ENCODE data around the gene CENPH.
"Not testable (repeated sequence)": the region's sequence is repeated elsewhere in the genome, so short reads cannot be mapped to it uniquely, and the experiment has no call there.

CENPH gene

GRCh38 chr5:69209602-69210001 is 20.2 kb downstream of the CENPH start:
- H3K36me3 ChIP-seq (ENCODE audit: control insufficient read depth, insufficient read depth, low read length) = peaks cover 66% of the 10 kb centered on the region
- no peaks in the 10 kb centered on the region for H3K4me1 ChIP-seq (ENCODE audit: control insufficient read depth, insufficient read depth, low read length)
- no peak overlapping the region for H3K4me3 ChIP-seq (ENCODE audit: low read depth, low read length)
- H3K27me3 ChIP-seq (ENCODE audit: control insufficient read depth, insufficient read depth, low read length) = no peaks in the 10 kb centered on the region
- H3K9ac ChIP-seq (ENCODE audit: low read length) = no peak overlapping the region
- no peak overlapping the region for H3K27ac ChIP-seq (ENCODE audit: low read depth, low read length)
- no peaks in the 10 kb centered on the region for H3K9me3 ChIP-seq (ENCODE audit: control insufficient read depth, insufficient read depth, low read depth, low read length)

- no peaks in the 10 kb centered on the region for H3K9me3 ChIP-seq (ENCODE audit: control insufficient read depth, insufficient read depth, low read depth, low read length)
- no peaks in the 10 kb centered on the region for H3K4me1 ChIP-seq (ENCODE audit: control insufficient read depth, insufficient read depth, low read length)
- no peak overlapping the region for H3K9ac ChIP-seq (ENCODE audit: low read length)
- H3K36me3 ChIP-seq (ENCODE audit: control insufficient read depth, insufficient read depth, low read length) = peaks cover 63% of the 10 kb centered on the region
- no peaks in the 10 kb centered on the region for H3K27me3 ChIP-seq (ENCODE audit: control insufficient read depth, insufficient read depth, low read length)
- H3K4me3 ChIP-seq (ENCODE audit: low read depth, low read length) = no peak overlapping the region
- H3K27ac ChIP-seq (ENCODE audit: low read depth, low read length) = no peak overlapping the region
Measured at GRCh38 chr5:69211200-69211599, 21.8 kb downstream of the CENPH start.

- Histone ChIP-seq H3K4me1 (ENCODE audit: control insufficient read depth, insufficient read depth, low read length) (no peaks in the 10 kb centered on the region), H3K9me3 (ENCODE audit: control insufficient read depth, insufficient read depth, low read depth, low read length) (no peaks in the 10 kb centered on the region), H3K4me3 (ENCODE audit: low read depth, low read length) (no peak overlapping the region), H3K27ac (ENCODE audit: low read depth, low read length) (no peak overlapping the region), H3K27me3 (ENCODE audit: control insufficient read depth, insufficient read depth, low read length) (no peaks in the 10 kb centered on the region), H3K9ac (ENCODE audit: low read length) (no peak overlapping the region), H3K36me3 (ENCODE audit: control insufficient read depth, insufficient read depth, low read length) (peaks cover 56% of the 10 kb centered on the region)
Measured at GRCh38 chr5:69212022-69212421, 22.6 kb downstream of the CENPH start.

GRCh38 chr5:69213513-69214215 is 24.3 kb downstream of the CENPH start:
- no peaks in the 10 kb centered on the region for H3K4me1 ChIP-seq (ENCODE audit: control insufficient read depth, insufficient read depth, low read length)
- no peak overlapping the region for H3K4me3 ChIP-seq (ENCODE audit: low read depth, low read length)
- H3K27ac ChIP-seq (ENCODE audit: low read depth, low read length) = no peak overlapping the region
- no peaks in the 10 kb centered on the region for H3K9me3 ChIP-seq (ENCODE audit: control insufficient read depth, insufficient read depth, low read depth, low read length)
- H3K36me3 ChIP-seq (ENCODE audit: control insufficient read depth, insufficient read depth, low read length) = peaks cover 46% of the 10 kb centered on the region
- no peak overlapping the region for H3K9ac ChIP-seq (ENCODE audit: low read length)
- no peaks in the 10 kb centered on the region for H3K27me3 ChIP-seq (ENCODE audit: control insufficient read depth, insufficient read depth, low read length)

DNA sequence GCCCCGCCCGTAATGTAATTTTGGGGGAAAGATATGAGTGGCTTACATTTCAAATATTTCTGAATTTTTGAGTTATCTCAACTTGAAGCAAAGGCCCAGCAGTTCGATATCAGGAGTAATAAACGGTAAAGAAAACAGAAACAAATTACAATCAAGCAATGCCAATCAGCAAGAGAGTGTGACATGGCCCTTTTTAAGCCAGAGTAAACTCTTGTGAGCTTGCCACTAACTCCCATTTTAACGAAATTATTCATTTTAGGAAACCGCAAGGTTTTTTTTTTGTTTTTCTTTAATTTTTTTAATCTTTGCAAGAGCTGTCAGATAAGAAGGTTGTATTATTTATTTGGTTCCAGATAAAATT is 27.7 kb downstream of the CENPH start:
- Histone ChIP-seq H3K27ac (ENCODE audit: low read depth, low read length) (no peak overlapping the region), H3K36me3 (ENCODE audit: control insufficient read depth, insufficient read depth, low read length) (peaks cover 18% of the 10 kb centered on the region), H3K27me3 (ENCODE audit: control insufficient read depth, insufficient read depth, low read length) (no peaks in the 10 kb centered on the region), H3K4me3 (ENCODE audit: low read depth, low read length) (peak overlapping the region; percentile 92), H3K9ac (ENCODE audit: low read length) (no peak overlapping the region), H3K9me3 (ENCODE audit: control insufficient read depth, insufficient read depth, low read depth, low read length) (peaks cover 5% of the 10 kb centered on the region; the same call in 1 of the 2 replicates), H3K4me1 (ENCODE audit: control insufficient read depth, insufficient read depth, low read length) (no peaks in the 10 kb centered on the region)

- no peaks in the 10 kb centered on the region for H3K27me3 ChIP-seq (ENCODE audit: control insufficient read depth, insufficient read depth, low read length)
- peaks cover 5% of the 10 kb centered on the region; the same call in 1 of the 2 replicates for H3K9me3 ChIP-seq (ENCODE audit: control insufficient read depth, insufficient read depth, low read depth, low read length)
- no peaks in the 10 kb centered on the region for H3K4me1 ChIP-seq (ENCODE audit: control insufficient read depth, insufficient read depth, low read length)
- H3K9ac ChIP-seq (ENCODE audit: low read length) = peak overlapping the region; percentile 92
- peak overlapping the region; percentile 92 for H3K4me3 ChIP-seq (ENCODE audit: low read depth, low read length)
- H3K27ac ChIP-seq (ENCODE audit: low read depth, low read length) = peak overlapping the region; percentile 68
- peaks cover 16% of the 10 kb centered on the region for H3K36me3 ChIP-seq (ENCODE audit: control insufficient read depth, insufficient read depth, low read length)
Measured at GRCh38 chr5:69217548-69218526, 28.5 kb downstream of the CENPH start.

GRCh38 chr5:69219939-69220338 is 30.6 kb downstream of the CENPH start:
- no peak overlapping the region for H3K27ac ChIP-seq (ENCODE audit: low read depth, low read length)
- peaks cover 5% of the 10 kb centered on the region; the same call in 1 of the 2 replicates for H3K9me3 ChIP-seq (ENCODE audit: control insufficient read depth, insufficient read depth, low read depth, low read length)
- H3K4me1 ChIP-seq (ENCODE audit: control insufficient read depth, insufficient read depth, low read length) = no peaks in the 10 kb centered on the region
- no peak overlapping the region for H3K4me3 ChIP-seq (ENCODE audit: low read depth, low read length)
- peaks cover 10% of the 10 kb centered on the region; the same call in 1 of the 2 replicates for H3K36me3 ChIP-seq (ENCODE audit: control insufficient read depth, insufficient read depth, low read length)
- H3K9ac ChIP-seq (ENCODE audit: low read length) = no peak overlapping the region
- H3K27me3 ChIP-seq (ENCODE audit: control insufficient read depth, insufficient read depth, low read length) = no peaks in the 10 kb centered on the region

DNA sequence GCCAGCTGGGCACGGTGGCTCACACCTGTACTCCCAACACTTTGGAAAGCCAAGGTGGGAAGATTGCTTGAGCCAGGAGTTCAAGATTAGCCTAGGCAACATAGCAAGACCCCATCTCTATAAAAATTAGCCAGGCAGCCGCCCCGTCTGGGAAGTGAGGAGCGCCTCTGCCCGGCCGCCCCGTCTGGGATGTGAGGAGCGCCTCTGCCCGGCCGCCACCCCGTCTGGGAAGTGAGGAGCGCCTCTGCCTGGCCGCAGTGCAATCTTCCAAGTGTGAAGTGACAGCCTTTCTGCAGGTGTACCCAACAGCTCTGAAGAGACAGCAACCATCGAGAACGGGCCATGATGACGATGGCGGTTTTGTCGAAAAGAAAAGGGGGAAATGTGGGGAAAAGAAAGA is 31.0 kb downstream of the CENPH start:
- not testable (repeated sequence) for H3K9ac ChIP-seq (ENCODE audit: low read length); H3K36me3 ChIP-seq (ENCODE audit: control insufficient read depth, insufficient read depth, low read length); H3K4me3 ChIP-seq (ENCODE audit: low read depth, low read length); H3K27me3 ChIP-seq (ENCODE audit: control insufficient read depth, insufficient read depth, low read length); H3K9me3 ChIP-seq (ENCODE audit: control insufficient read depth, insufficient read depth, low read depth, low read length); H3K27ac ChIP-seq (ENCODE audit: low read depth, low read length); H3K4me1 ChIP-seq (ENCODE audit: control insufficient read depth, insufficient read depth, low read length)

DNA sequence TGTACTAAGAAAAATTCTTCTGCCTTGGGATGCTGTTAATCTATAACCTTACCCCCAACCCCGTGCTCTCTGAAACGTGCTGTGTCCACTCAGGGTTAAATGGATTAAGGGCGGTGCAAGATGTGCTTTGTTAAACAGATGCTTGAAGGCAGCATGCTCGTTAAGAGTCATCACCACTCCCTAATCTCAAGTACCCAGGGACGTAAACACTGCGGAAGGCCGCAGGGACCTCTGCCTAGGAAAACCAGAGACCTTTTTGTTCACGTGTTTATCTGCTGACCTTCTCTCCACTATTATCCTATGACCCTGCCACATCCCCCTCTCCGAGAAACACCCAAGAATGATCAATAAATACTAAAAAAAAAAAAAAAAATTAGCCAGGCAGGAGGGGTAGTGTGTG is 31.4 kb downstream of the CENPH start:
- H3K36me3 ChIP-seq (ENCODE audit: control insufficient read depth, insufficient read depth, low read length); H3K27ac ChIP-seq (ENCODE audit: low read depth, low read length); H3K9ac ChIP-seq (ENCODE audit: low read length); H3K9me3 ChIP-seq (ENCODE audit: control insufficient read depth, insufficient read depth, low read depth, low read length); H3K27me3 ChIP-seq (ENCODE audit: control insufficient read depth, insufficient read depth, low read length); H3K4me1 ChIP-seq (ENCODE audit: control insufficient read depth, insufficient read depth, low read length); H3K4me3 ChIP-seq (ENCODE audit: low read depth, low read length): not testable (repeated sequence)

DNA sequence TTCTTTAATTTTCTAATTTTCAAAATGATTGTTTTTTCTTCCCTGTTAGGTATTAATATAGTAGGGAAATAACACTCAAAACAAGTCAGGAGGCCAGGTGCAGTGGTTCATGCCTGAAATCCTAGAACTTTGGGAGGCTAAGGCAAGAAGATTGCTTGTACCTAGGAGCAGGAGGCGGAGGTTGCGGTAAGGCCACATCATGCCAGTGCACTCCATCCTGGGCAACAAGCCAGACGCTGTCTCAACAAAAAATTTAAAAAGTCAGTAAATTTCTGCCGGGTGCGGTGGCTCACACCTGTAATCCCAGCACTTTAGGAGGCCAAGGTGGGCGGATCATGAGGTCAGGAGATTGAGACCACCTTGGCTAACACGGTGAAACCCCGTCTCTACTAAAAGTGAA is 35.1 kb downstream of the CENPH start:
- H3K4me1 ChIP-seq (ENCODE audit: control insufficient read depth, insufficient read depth, low read length) = no peaks in the 10 kb centered on the region

DNA sequence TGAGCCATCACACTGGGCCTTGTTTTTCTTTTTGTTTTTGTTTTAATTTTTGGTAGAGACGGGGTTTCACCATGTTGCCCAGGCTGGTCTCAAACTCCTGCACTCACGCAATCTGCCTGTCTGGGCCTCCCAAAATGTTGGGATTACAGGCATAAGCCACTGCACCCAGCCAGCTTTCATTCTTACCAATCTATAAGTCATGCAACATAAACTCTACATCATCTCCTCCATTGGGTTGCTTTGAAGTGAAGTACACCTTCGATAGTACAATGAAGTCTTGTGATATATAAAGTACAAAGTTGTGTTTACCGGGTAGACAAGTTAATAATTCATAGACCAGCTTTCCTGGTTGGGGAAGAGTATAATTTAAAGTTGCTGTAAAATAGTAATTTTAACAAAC is 36.5 kb downstream of the CENPH start:
- Histone ChIP-seq H3K27ac (ENCODE audit: low read depth, low read length) (no peak overlapping the region), H3K27me3 (ENCODE audit: control insufficient read depth, insufficient read depth, low read length) (no peaks in the 10 kb centered on the region), H3K9me3 (ENCODE audit: control insufficient read depth, insufficient read depth, low read depth, low read length) (no peaks in the 10 kb centered on the region), H3K36me3 (ENCODE audit: control insufficient read depth, insufficient read depth, low read length) (peaks cover 19% of the 10 kb centered on the region), H3K4me3 (ENCODE audit: low read depth, low read length) (no peak overlapping the region), H3K9ac (ENCODE audit: low read length) (no peak overlapping the region), H3K4me1 (ENCODE audit: control insufficient read depth, insufficient read depth, low read length) (no peaks in the 10 kb centered on the region)

More for the DNA sequence above, 35.1 kb downstream of the CENPH start:
- H3K9me3 ChIP-seq (ENCODE audit: control insufficient read depth, insufficient read depth, low read depth, low read length) = peaks cover 3% of the 10 kb centered on the region; the same call in 1 of the 2 replicates
- H3K27ac ChIP-seq (ENCODE audit: low read depth, low read length) = no peak overlapping the region
- H3K4me3 ChIP-seq (ENCODE audit: low read depth, low read length) = no peak overlapping the region
- peaks cover 19% of the 10 kb centered on the region for H3K36me3 ChIP-seq (ENCODE audit: control insufficient read depth, insufficient read depth, low read length)
- no peak overlapping the region for H3K9ac ChIP-seq (ENCODE audit: low read length)
- no peaks in the 10 kb centered on the region for H3K27me3 ChIP-seq (ENCODE audit: control insufficient read depth, insufficient read depth, low read length)
